Bronchus fibroblast of lung (primary cell): Measurements from ENCODE around the gene MYH13. TPM values are rescaled to one million over a fixed set of nuclear protein-coding genes. Genes with fewer than 3 reads are reported as not detected.

ENCODE experiments used
- total RNA-seq: library from RNA; depleted of rRNA; stranded (reverse); fragments of >200 nt; gene quantifications from 2 replicates; pipeline ENCODE4 v1.2.3, GENCODE V29; 2015

The MYH13 gene
- under 0.01 TPM in 1 of 2 replicates, not detected in the other for total RNA-seq

DNA sequence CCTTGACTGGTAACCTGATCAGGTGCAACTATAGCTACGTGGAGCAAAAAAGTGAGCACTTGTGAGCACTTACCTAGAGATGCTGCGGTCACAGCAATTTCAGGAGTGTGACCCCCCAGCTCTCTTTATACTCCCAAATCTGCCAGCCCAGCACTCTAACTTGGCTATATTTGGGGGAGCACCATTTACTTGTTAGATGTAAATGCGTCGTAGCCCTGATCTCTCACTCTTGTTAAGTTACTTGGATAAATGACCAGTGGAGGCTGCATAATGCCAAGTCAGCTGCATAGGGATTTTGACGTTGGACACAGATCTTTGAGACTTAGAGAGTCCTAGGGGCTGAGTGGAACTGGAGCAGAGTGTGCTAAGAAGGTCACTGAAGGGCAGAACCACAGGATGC lies at the start of gene MYH13:
MYH13 (minus strand) TSS at position 101 of the 400 bp plus-strand sequence. CDS start 8,476 bp downstream, outside the sequence.

DNA sequence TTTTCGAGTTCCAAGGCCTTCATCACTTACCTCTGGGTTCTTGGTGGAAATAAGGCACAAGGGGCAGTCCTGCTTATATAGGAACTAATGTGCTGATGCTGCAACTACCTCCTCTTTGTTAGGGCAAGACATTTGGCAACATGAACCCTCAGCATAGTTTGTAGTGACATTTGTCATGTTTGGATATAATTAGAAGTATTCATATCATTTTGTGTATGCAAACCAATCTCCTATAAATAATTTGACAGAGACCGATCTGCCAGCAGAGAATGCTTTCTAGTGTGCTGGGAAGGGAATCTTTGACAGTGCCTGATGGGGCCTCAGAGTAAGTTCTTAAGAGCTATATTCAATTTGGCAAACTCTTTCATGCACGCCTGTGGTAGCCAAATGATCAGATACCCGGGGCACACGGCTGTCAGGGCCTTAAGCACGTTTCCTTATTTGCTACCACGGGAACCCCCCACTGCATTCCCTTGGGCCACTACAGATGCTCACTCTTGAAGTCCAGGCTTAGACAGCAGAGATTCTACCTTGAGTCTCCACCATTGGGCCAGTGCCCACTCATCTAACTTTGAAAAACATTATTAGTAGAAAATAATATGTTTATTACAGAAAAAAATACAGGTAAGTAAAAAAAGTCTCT lies 49.2 kb upstream of the MYH13 start, which contains the start of gene MYH8:
MYH8 (minus strand) TSS at position 51 of the 643 bp plus-strand sequence. CDS start 1,723 bp downstream, outside the sequence.

Other genes with a start within 250 kb of the MYH13 start
- gene GAS7, start 174.4 kb downstream of the MYH13 start, total RNA-seq = 1.0 and 1.3 TPM in 2 replicates
- gene MYH8, start 48.9 kb upstream of the MYH13 start, total RNA-seq = not detected in 2 replicates
- gene MYH4, start 96.6 kb upstream of the MYH13 start, total RNA-seq = not detected in 2 replicates
- not detected in 2 replicates for gene MYH1, start 145.5 kb upstream of the MYH13 start, total RNA-seq
- not detected in 2 replicates for gene MYH2, start 176.7 kb upstream of the MYH13 start, total RNA-seq